Measurements from ENCODE around the gene CUX1.

Gene CUX1

DNA sequence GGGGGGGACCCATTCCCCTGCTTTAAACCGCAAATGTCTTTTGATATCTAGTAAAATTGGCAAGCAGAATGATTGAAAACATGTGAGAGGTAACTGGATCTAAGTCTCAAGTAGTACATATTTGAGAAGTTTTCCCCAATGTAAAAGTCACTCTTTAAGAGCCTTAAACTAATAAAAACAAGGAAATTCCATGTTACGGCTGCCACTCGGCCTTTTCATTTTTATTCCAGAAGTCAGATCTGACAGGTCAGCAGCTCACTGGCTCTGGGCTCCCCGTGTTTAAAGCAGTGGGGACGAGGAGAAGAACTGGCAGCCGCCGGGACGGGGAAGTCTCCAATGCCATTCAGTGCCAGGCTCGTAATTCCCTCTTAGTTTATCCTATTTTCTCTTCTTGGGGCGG lies 80.7 kb downstream of the CUX1 start:
- no peak for FAIRE-seq
- no peak for DNase-seq (ENCODE audit: insufficient read length, low spot score)
- TF ChIP-seq SPI1 (IDR thresholded peaks at IDR 0.05; ENCODE audit: low read depth, low read length) (no peak), PAX5 (IDR thresholded peaks at IDR 0.05; ENCODE audit: insufficient read depth, low read length, severe bottlenecking) (no peak), POLR2AphosphoS5 (IDR thresholded peaks at IDR 0.05; ENCODE audit: low read depth, low read length) (no peak), TAF1 (IDR thresholded peaks at IDR 0.05; ENCODE audit: low read depth, low read length) (no peak), POU2F2 (IDR thresholded peaks at IDR 0.05; ENCODE audit: low read depth, low read length) (no peak), POLR2A (IDR thresholded peaks at IDR 0.05; ENCODE audit: low read depth, low read length) (no peak)

DNA sequence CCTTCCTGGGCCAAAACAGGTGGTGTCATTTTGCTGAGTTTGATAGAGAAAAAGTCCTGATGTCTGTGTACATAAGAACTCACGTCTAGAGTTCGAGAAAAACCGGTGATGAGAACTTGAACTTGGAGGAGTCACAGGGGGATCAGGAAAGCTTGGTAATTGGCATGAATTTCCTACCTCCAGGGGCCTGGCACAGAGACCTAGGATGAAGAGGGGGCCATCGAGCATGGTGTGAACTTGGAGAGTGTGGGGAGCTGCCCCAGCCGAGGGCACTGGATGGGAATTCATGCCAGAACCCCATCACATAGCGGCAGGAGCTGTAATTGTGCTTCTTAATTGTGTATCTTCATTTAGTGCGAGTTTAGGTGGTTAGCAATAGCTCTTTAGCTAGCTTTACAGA lies 82.2 kb downstream of the CUX1 start:
- no peak for DNase-seq (ENCODE audit: insufficient read length, low spot score)
- TF ChIP-seq POLR2AphosphoS5 (IDR thresholded peaks at IDR 0.05; ENCODE audit: low read depth, low read length) (no peak), POU2F2 (IDR thresholded peaks at IDR 0.05; ENCODE audit: low read depth, low read length) (no peak)
- no peak for FAIRE-seq

DNA sequence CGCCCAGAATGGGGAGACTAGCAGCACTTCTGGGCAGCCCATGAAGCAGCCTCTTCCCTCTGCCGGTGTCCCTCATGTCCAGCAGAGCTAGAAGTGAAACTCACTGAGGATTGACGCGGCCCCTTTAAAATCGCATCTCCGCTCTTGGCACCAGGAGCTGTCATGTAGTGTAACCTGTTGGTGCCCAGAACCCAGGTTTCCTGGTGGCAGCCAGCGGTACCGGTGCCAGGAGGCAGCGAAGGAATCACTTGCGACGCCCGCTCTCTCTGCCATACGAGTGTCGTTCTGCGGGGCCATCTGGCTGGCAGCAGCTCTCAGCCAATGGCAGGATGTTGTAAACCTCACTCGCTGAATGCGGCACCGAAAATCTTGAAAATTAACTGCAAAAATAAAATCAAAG lies 82.7 kb downstream of the CUX1 start:
- FAIRE-seq (no peak), DNase-seq (ENCODE audit: insufficient read length, low spot score) (no peak)
- TF ChIP-seq POU2F2 (IDR thresholded peaks at IDR 0.05; ENCODE audit: low read depth, low read length) (no peak), POLR2AphosphoS5 (IDR thresholded peaks at IDR 0.05; ENCODE audit: low read depth, low read length) (no peak)

DNA sequence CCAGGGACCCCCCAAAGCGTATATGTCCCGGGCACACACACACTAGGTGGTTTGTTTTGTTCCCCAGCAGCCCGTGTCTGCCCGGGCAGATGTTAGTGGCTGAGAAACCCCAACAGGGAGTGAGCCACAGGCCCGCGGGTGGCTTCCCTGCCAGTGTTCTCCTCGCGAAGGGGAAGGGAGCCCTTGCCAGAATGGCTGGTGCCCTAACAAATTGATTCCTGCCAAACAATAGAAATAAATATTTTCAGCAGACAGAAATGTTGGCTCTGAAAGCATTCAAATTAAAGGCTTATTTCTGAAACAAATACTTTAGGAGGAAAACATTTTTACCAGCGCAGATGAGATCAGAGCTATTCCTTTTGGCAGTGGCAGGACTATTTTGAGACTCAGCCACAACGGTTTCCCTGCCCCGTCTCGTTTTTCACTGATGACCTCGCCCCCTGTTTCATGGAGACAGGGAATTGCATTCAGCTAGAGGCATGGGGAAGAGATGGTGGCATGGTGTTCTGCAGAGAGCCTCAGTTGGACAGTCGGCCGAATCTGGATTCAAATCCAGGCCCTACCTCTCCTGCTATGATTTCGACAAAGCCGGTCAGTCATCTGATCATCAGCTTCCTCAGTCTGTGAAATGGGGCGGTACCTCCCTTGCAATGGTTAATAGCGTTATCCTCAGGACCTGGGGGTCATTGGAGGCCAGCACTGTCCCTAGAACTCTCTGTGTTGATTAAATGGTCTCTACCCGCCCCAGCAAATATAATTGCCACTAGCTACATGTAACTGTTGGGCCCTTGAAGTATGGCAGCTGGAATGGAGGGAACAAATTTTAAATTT lies 84.5 kb downstream of the CUX1 start:
- no peak for TF ChIP-seq TAF1 (IDR thresholded peaks at IDR 0.05; ENCODE audit: low read depth, low read length)
- TF ChIP-seq SPI1 (IDR thresholded peaks at IDR 0.05; ENCODE audit: low read depth, low read length): no peak
- DNase-seq (ENCODE audit: insufficient read length, low spot score): no peak
- FAIRE-seq: no peak

DNA sequence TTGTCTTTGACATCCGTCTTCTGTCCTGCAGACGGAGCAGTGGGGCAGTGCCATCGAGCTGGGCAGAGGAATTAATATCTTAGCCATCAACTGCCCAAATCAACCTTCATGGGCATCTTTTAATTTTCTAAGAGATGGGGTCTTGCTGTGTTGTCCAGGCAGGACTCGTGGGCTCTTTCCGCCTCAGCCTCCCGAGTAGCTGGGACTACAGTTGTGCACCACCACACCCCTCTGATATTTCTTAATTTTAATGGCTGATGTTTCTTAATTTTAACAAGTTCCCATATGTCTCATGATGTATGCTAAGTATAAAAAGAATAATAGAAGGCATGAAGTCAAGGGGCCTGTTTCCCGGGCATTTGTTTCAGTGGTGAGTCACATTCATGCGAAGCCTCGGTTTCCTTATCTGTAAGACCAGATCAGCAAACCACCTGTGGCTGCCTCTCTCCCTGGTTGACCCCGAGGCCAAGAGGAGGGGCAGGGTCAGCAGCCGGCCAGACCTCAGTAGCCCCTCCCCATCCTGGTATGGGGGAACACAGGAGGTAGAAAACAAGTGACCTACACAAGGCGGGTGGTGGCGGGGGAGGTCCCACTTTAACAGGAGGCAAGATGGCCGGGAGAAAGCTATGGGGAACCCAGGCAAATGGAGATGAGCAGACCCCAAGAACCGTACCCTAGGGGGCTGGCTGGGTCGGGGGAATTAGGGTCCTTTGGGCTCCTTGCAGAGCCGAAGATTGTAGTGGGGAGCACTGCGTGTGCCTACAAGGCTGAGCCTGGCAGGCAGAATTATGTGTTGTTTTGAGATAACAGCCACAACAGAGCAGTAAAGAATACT lies 85.5 kb downstream of the CUX1 start:
- DNase-seq (ENCODE audit: insufficient read length, low spot score) (no peak), FAIRE-seq (no peak)
- TF ChIP-seq POU2F2 (IDR thresholded peaks at IDR 0.05; ENCODE audit: low read depth, low read length) (no peak), TAF1 (IDR thresholded peaks at IDR 0.05; ENCODE audit: low read depth, low read length) (no peak), PAX5 (IDR thresholded peaks at IDR 0.05; ENCODE audit: insufficient read depth, low read length, severe bottlenecking) (no peak), POLR2A (IDR thresholded peaks at IDR 0.05; ENCODE audit: low read depth, low read length) (no peak), POLR2AphosphoS5 (IDR thresholded peaks at IDR 0.05; ENCODE audit: low read depth, low read length) (no peak), SPI1 (IDR thresholded peaks at IDR 0.05; ENCODE audit: low read depth, low read length) (no peak)

DNA sequence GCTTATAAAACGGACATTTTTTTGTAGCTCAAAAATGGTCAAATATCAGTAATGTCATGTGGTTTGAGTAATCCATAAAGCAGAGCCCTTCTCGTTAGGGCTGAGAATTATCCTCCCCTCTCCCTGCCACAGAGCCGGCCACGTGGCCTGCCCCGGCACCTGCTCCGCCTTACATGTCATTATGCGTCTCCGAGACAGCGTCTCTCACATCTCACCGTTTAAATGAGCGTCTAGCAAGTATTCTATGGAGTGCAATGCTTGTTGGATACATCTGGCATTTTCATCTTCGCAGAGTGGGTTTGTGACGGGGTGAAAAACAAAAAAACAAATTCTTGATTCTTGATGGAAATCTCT lies 86.1 kb downstream of the CUX1 start:
- TF ChIP-seq TAF1 (IDR thresholded peaks at IDR 0.05; ENCODE audit: low read depth, low read length): no peak
- no peak for TF ChIP-seq POLR2AphosphoS5 (IDR thresholded peaks at IDR 0.05; ENCODE audit: low read depth, low read length)
- TF ChIP-seq POU2F2 (IDR thresholded peaks at IDR 0.05; ENCODE audit: low read depth, low read length): no peak
- TF ChIP-seq PAX5 (IDR thresholded peaks at IDR 0.05; ENCODE audit: insufficient read depth, low read length, severe bottlenecking): no peak
- no peak for TF ChIP-seq SPI1 (IDR thresholded peaks at IDR 0.05; ENCODE audit: low read depth, low read length)
- no peak for TF ChIP-seq POLR2A (IDR thresholded peaks at IDR 0.05; ENCODE audit: low read depth, low read length)
- no peak for FAIRE-seq
- no peak for DNase-seq (ENCODE audit: insufficient read length, low spot score)

DNA sequence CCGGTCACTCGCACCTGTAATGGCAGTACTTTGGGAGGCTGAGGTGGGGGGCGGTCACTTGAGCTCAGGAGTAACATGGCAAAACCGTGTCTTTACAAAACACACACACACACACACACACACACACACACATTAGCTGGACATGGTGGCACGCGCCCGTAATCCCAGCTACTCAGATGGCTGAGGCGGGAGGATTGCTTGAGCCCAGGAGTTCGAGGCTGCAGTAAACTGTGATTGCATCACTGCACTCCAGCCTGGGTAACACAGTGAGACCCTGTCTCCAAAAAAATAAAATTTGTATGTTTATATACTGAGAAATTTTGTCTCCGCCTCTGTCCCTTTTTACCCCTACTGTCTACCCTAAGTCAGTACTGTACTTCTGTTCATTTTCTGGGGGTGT lies 86.6 kb downstream of the CUX1 start:
- TF ChIP-seq SPI1 (IDR thresholded peaks at IDR 0.05; ENCODE audit: low read depth, low read length) (no peak), POLR2AphosphoS5 (IDR thresholded peaks at IDR 0.05; ENCODE audit: low read depth, low read length) (no peak), POLR2A (IDR thresholded peaks at IDR 0.05; ENCODE audit: low read depth, low read length) (no peak), TAF1 (IDR thresholded peaks at IDR 0.05; ENCODE audit: low read depth, low read length) (no peak), PAX5 (IDR thresholded peaks at IDR 0.05; ENCODE audit: insufficient read depth, low read length, severe bottlenecking) (no peak), POU2F2 (IDR thresholded peaks at IDR 0.05; ENCODE audit: low read depth, low read length) (no peak)
- no peak for DNase-seq (ENCODE audit: insufficient read length, low spot score)
- no peak for FAIRE-seq

DNA sequence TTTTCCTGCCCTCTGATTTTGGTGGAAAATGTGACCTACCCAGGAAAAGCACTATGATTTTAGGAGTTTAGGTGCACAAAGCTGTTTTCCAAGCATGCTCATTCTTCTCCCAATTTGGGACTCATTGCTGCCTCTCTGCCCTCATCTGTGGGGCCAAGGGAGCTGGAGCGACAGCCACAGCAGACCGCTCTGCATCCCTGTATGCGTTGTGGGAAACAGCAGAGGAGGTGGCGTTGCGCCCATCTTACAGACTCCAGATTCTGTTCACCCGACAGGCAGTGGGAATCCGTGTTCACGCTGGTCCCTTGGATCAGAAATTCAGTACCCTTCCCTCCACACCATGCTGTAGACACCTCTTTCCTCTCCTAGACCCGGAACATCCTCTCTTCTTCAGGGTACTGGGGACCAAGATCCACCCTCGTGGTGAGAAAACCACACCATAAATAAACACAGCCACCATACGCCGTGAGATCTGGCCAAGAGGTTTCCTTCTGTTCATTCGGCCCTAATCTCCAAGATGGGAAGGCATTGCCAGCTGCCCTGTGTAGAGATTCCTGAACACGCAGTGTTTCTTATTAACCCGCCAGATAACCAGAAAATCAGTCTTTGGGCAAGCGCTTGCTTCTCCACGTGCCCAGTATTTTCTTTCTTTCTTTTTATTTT lies 87.9 kb downstream of the CUX1 start:
- DNase-seq (ENCODE audit: insufficient read length, low spot score): no peak
- FAIRE-seq: no peak
- no peak for TF ChIP-seq PAX5 (IDR thresholded peaks at IDR 0.05; ENCODE audit: insufficient read depth, low read length, severe bottlenecking)
- TF ChIP-seq TAF1 (IDR thresholded peaks at IDR 0.05; ENCODE audit: low read depth, low read length): no peak
- no peak for TF ChIP-seq SPI1 (IDR thresholded peaks at IDR 0.05; ENCODE audit: low read depth, low read length)
- TF ChIP-seq POLR2A (IDR thresholded peaks at IDR 0.05; ENCODE audit: low read depth, low read length): no peak
- TF ChIP-seq POLR2AphosphoS5 (IDR thresholded peaks at IDR 0.05; ENCODE audit: low read depth, low read length): no peak
- TF ChIP-seq POU2F2 (IDR thresholded peaks at IDR 0.05; ENCODE audit: low read depth, low read length): no peak

DNA sequence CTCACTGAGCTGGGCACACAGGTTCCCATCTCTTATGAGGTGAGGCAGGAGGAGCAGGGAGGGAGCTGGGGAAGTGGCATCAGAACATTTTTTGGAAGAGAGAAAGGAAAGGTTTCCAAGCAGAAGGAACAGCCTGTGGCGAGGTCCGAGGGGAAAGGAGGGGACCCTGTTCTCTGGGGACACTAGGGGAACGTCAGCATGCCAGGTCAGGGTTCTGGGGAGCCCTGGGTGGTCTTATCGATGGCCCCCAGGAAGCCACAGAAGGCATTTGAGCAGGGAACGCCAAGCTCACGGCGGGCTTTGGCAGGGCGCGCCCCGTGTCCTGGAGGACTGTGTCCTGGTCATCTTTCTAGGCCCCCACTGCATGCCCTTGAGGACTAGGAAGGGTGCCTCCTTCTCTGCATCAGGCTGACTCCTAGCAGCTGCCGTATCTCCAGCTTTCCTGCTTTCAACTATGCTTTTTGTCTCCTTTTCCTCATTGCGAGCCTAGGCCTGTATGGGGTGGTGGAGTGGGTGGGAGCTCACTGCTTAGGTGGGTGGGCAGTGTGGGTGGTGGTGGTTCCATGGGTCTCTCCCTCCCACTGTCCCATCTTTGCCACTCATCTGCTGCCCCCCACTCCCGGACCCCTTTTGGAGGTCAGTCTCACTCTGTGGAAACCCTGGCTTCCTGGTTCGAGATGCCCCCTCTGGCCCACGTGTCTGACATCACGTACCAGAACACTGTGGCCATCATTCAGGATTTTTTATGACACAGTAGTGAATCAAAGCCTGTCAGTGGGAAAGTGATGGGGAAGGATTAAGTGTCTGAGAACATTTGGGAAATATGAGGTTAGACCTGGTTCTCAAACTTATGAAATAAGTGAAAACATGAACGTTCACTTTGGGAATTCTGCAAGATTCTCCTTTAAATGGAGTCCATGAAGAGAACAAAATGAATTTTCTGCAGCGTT lies 89.1 kb downstream of the CUX1 start:
- no peak for FAIRE-seq
- TF ChIP-seq SPI1 (IDR thresholded peaks at IDR 0.05; ENCODE audit: low read depth, low read length) (no peak), TAF1 (IDR thresholded peaks at IDR 0.05; ENCODE audit: low read depth, low read length) (no peak), POLR2A (IDR thresholded peaks at IDR 0.05; ENCODE audit: low read depth, low read length) (no peak), POLR2AphosphoS5 (IDR thresholded peaks at IDR 0.05; ENCODE audit: low read depth, low read length) (no peak), POU2F2 (IDR thresholded peaks at IDR 0.05; ENCODE audit: low read depth, low read length) (no peak), PAX5 (IDR thresholded peaks at IDR 0.05; ENCODE audit: insufficient read depth, low read length, severe bottlenecking) (no peak)
- DNase-seq (ENCODE audit: insufficient read length, low spot score): no peak

Measured in GM12891 (cell line).